ENCODE measurements around the gene CFAP77. TPM values are rescaled to one million over a fixed set of nuclear protein-coding genes. Genes with fewer than 3 reads are reported as not detected.

Gene CFAP77
- total RNA-seq, 4 donors from 2014 or later, result 0.44 TPM; not detected in 3

GRCh38 chr9:132582276-132582785 is 172.3 kb downstream of the CFAP77 start, which contains the start of gene BARHL1:
BARHL1 (plus strand) TSS chr9:132582606; CDS start chr9:132582798, 192 bp downstream.
- Histone ChIP-seq H3K9me3 (no peaks in the 10 kb centered on the region), H3K4me1 (peaks cover 0 to 5% of the 10 kb centered on the region in 2 donors), H3K27ac (no peak within 1 kb of the TSS), H3K27me3 (peaks cover 68% of the 10 kb centered on the region), H3K4me3 (replicated peaks in 1 of 3) (no peak within 1 kb of the TSS), H3K36me3 (no peaks in the 10 kb centered on the region)
- DNase-seq, result no peak
- WGBS, 2 donors, result 4 to 7% methylated on average over 25 to 29 of the region's 36 CpGs
- no peak for TF ChIP-seq POLR2A (IDR thresholded peaks at IDR 0.05)
- TF ChIP-seq CTCF (IDR thresholded peaks at IDR 0.05), result no peak
- intact Hi-C loops (cut with DNase I), result no loop called here

- intact Hi-C loops (cut with DNase I), result no loop called here
- H3K9me3 ChIP-seq, result no peaks in the 10 kb centered on the region
- no peak for TF ChIP-seq POLR2A (IDR thresholded peaks at IDR 0.05)
- no peak for TF ChIP-seq CTCF (IDR thresholded peaks at IDR 0.05)
- no peak for DNase-seq
- 9 to 10% methylated on average over 19 to 21 of the region's 37 CpGs for WGBS, 2 donors
- peaks cover 0 to 5% of the 10 kb centered on the region in 2 donors for H3K4me1 ChIP-seq
- no peaks in the 10 kb centered on the region for H3K36me3 ChIP-seq
- H3K27me3 ChIP-seq, result peaks cover 73% of the 10 kb centered on the region
- no peak overlapping the region for H3K4me3 ChIP-seq (replicated peaks in 1 of 3)
- H3K27ac ChIP-seq, result no peak overlapping the region
These were observed 173.0 kb downstream of the CFAP77 start for GRCh38 chr9:132582786-132583583.

GRCh38 chr9:132583584-132584304 is 173.7 kb downstream of the CFAP77 start:
- TF ChIP-seq CTCF (IDR thresholded peaks at IDR 0.05), result no peak
- no peak for TF ChIP-seq POLR2A (IDR thresholded peaks at IDR 0.05)
- WGBS, 2 donors, result 3 to 8% methylated on average over 8 of the region's 8 CpGs
- no peak overlapping the region for H3K4me3 ChIP-seq (replicated peaks in 1 of 3)
- peaks cover 73% of the 10 kb centered on the region for H3K27me3 ChIP-seq
- no peak overlapping the region for H3K27ac ChIP-seq
- no peak for DNase-seq
- H3K4me1 ChIP-seq, result peaks cover 0 to 5% of the 10 kb centered on the region in 2 donors
- H3K36me3 ChIP-seq, result no peaks in the 10 kb centered on the region
- intact Hi-C loops (cut with DNase I), result no loop called here
- no peaks in the 10 kb centered on the region for H3K9me3 ChIP-seq

- intact Hi-C loops (cut with DNase I), result no loop called here
- Histone ChIP-seq H3K9me3 (no peaks in the 10 kb centered on the region), H3K4me1 (peaks cover 0 to 10% of the 10 kb centered on the region in 2 donors), H3K27me3 (peaks cover 70% of the 10 kb centered on the region), H3K36me3 (no peaks in the 10 kb centered on the region), H3K4me3 (replicated peaks in 1 of 3) (no peak overlapping the region), H3K27ac (no peak overlapping the region)
- TF ChIP-seq CTCF (IDR thresholded peaks at IDR 0.05), result no peak
- no peak for TF ChIP-seq POLR2A (IDR thresholded peaks at IDR 0.05)
- WGBS, 2 donors, result 9 to 14% methylated on average over 30 of the region's 30 CpGs
- no peak for DNase-seq
These were observed 174.9 kb downstream of the CFAP77 start for GRCh38 chr9:132584601-132585560.
